Stimulated activated CD4-positive, alpha-beta T cell treated with anti-CD3 and anti-CD28 coated beads, Interleukin-15, amount 100 ng/mL, for 24 hours (primary cell): ENCODE data around the gene ABCA1.
"Not testable (repeated sequence)": the region's sequence is repeated elsewhere in the genome, so short reads cannot be mapped to it uniquely, and the experiment has no call there.

ENCODE experiments used
- DNase-seq: peaks from one replicate; pipeline ENCODE4 v3.0.0-alpha.2; 2020

Gene ABCA1

DNA sequence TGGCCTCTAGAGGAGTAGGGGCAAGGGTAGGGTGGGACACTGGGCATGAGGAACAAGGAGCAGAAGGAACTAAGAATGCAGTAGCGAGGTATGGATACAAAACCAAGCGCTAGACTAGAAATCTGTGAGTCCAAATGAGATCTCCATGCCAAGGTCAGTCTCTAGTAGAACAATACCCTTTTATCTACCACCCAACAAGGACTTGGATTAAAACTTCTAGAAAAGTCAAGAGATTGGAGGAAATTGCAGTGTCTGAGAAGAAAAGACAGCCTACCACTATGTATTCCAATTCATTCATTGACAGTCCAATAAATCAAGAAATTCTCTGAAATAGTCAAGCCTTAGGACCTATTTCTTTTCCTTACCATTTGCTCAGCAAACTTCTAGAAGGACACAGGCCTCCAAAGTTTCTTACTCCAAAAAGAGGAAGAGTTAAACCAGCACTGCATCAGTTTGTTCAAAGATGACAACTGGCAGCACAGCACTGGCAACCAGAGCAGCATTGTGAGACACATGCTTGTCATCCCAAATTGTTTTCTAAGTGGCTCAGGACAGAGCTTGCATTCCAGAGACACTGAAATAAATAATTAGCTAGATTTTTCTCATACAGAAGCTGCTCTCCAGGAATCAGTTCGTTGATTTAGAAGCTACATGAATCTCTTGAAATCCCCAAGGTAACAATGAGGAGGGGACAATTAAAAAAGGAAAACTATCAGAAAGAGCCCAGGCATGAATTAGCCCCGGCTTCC is 22.6 kb downstream of the ABCA1 start:
- no peak for DNase-seq

DNA sequence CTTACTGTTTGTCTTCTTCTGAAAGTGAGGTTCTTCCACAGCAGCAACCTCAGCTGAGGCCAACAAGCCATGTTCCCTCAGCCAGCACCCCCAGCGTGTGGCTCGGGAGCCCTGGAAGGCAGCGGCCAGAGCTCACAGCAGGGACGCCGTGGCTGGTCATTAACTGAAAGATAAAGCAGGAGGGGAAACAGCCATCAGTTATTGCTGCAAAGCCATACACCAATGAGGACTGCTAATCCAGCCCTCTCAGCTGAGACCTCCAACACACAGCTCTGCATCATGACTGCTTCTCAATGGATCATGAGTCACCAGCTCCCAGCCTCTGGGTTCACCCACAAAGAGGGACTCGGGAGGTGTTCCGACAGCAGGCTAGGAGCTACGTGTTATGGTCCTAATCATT is 24.3 kb downstream of the ABCA1 start:
- no peak for DNase-seq

DNA sequence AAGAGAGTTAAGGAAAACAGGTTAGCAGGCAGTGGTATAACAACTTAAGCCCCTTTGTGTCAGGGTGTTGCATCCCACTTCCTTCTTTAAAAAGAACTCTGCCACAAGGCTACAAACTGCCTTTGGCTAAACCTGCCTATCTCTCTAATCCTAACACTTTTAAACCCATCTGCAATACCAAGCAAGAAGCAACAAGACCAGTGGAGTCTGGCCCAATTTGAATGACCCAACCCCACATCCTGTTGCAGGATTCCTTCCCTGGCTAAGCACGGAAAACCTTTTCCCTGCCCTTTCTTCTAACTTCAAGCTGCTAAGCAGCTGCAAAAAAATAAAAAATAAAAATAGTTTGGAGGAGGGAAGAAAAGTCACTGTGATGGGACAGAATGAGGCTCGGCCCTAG is 27.1 kb downstream of the ABCA1 start:
- DNase-seq: no peak

DNA sequence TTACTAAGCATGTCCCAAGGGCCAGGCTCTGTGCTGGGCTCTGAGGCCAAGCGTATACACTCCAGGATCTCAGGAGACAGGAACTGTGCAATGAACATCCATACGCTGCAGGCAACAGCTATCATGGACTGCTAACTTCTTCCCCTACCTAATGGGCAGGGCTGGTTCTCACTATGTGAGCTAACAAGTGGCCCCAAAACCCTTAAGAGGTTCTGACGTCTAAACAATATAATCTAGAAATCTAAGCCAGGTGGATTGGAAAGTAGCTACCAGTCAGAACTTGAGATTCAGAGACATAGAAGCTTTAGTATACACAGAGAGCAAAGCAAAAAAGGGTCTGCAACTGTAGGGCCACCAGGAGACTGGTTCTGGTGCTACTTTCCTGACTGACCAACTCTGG is 27.6 kb downstream of the ABCA1 start:
- no peak for DNase-seq

DNA sequence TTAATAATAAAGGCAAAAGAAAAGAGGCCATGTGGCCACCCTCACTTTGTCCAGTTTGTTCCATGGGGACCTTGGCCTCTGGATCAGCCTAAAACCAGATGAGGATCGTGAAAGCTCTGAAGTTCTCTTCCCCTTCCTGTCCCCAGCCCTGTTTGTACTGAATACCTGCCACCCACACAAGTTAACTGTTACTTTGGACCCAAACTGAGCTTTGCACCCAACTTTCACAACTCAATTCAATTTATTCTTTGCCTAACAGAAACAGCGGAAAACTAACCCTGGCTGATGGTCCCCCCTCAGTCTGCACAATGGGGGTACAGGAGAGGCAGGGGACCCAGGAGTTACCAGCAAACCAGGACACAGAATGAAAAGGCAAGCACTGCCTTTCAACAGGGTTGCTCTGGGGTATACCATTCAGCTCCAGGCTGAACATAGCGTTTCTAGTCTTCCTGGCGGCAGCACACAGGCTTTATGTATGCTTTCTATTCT is 28.2 kb downstream of the ABCA1 start:
- no peak for DNase-seq

DNA sequence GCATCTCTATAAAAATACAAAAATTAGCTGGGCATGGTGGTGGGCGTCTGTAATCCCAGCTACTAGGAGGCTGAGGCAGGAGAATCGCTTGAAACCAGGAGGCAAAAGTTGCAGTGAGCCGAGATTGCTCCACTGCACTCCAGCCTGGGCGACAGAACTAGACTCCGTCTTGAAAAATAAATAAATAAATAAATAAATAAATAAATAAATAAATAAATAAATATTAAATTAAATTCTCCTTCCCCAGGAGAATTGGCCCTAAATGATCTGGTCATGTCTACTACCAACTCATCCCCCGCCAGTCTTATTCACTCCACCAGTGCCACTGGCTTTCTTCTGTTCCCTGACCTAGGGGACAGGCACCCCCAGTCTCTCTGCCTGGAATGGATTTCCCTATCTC is 29.6 kb downstream of the ABCA1 start:
- DNase-seq: not testable (repeated sequence)

DNA sequence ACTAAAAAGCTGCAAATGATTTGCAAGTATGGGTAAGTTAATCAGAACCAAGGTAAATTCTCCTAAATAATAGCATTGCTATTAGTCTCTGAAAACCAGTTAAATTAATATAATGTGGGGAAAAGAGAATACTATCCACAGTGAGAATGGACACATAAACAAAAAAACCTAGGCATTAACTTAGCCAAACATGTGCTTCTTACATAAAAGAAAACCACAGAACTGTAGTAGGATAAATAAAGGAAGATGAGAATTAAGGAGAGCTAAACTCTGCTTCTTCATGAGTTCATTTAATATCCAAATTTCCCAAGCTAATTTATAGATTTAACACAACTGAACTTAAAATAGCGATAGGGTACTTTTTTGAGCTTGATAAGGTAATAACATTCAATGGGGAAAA is 31.8 kb downstream of the ABCA1 start:
- DNase-seq: no peak

DNA sequence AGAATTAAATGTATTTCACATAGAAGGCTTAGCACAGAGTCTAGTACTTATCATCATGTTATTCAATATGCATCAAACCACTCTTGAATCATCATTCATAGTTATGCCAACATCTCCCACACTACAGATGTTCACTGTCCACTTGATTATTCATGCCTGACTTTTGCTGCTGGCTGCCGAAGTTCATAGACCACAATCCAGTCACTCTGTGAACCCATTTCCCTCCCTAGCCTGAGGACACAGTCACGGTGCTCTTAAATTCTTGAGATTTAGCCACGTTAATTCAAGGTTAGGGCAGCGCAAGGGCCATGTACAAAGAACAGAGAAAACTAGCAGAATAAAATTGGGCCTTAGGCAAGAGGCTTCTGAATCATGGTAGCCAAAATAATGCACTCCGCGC is 32.4 kb downstream of the ABCA1 start:
- no peak for DNase-seq

DNA sequence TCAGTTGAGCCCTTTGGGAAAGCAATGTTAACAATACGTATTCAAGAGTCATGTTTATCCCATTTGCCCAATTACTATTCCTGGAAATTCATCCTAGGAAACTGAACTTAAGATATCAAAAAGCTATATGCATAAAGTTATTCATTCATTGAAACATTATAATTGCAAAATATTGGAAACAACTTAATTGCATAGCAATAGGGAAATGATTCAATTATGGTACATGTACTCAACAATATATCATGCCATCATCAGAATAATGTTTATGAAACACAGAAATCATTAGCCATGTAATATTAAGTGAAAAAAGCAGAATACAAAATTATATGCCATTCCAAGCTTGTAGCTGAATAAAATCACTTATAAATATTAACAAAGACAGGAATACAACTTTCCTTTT is 35.3 kb downstream of the ABCA1 start:
- no peak for DNase-seq

DNA sequence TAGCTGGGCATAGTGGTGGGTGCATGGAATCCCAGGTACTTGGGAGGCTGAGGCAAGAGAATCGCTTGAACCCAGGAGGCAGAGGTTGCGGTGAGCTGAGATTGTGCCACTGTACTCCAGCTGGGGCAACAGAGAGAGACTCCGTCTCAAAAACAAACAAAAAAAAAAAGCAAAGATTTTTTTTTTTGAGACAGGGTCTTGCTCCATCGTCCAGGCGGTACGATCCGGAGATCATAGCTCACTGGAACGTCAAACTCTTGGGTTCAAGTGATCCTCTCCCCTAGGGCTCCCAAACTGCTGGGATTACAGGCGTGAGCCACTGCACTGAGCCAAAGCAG is 37.6 kb downstream of the ABCA1 start:
- no peak for DNase-seq

DNA sequence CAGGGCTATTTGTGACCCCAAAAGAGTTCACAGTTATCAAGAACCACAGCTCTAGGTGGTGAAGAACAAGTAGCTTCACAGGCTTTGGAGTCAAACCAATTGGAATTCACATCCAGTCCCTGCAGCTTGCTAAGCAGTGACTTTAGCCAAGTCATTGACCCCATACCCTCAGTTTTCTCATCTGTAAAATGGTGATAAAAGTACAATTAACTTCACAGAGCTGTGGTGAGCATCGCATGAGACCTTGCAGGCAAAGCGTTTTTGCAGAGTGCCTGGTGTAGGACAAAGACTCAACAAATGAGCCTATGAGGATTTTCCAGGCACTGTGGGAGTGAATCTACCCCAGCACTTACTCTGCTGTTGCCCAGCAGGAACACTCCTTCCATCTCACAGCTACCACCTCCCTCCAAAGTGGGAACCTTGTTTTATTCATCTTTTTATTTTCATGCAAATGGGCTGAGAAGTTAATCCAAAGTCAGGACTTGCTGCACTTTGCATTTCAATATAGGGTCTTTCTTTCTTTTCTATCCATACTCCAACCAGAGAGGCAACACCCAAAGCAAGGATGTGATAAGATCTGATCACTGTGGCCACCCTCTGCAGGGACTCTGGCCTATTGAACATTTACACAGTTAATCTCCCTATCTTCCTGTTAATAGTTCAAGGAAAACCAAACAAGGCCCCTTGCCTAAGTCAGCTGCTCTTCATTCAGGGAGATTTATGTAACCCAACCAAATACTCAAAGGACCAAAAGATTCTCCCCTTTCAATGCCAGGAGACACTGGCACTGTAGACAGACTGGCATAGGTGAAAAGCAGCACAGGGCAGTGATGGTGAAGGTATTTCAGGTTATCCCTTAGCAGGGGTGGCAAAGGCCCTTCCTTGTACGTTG is 41.9 kb downstream of the ABCA1 start:
- no peak for DNase-seq

DNA sequence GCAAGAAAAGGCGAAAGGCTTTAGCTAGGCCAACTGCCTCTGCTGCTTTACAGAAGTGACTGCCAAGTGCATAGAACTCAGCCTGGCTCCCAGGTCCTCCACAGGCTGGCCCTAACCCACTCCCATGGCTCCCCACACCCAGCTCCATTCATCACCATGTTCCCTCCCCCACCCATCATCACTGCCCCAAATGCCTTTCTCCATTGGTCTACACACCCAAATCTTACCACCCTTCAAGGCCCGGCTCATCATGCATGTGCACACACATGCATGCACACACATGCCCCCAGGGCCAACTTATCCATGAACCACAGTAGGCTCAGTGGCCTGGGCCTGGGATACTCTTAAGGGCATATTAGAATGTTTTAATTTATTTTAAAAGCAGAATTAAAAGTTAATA is 44.8 kb downstream of the ABCA1 start:
- DNase-seq: no peak

DNA sequence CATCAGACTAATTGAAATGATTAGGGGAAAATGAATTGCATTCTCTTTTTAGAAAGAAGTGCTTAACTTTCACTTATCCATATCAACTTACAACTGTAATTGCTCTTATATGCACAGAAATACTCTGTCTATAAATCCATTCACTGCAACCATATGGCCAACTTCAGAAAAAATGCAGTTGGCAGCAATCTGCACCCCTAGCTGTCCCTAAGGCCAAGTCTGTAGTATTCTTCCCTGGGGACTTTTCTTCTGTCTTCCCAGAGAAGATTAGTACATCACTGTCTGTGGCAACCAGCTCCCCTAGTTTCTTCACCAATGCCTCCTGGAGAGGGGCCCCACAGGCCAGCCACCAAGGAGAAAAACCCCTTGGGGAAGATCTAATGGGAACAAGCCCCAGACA is 45.4 kb downstream of the ABCA1 start:
- no peak for DNase-seq

DNA sequence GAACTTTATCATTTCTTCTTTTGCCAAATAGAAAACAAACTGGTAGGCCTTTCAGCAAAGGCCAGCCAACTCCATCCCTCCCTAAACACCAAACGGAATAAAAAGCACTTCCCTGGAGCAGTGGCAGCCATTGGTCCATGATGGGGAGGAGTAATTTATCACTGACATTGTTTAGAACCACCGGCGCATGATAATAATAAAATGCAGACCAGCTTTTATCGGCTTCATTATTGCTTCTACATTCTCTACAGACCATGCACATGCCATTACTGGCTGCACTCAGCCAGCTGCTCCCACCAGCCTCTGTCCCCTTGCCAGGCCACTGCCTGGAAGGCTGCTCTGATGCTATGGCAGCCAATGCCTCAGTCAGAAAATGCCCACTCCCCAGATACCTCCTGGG is 45.9 kb downstream of the ABCA1 start:
- DNase-seq: no peak

DNA sequence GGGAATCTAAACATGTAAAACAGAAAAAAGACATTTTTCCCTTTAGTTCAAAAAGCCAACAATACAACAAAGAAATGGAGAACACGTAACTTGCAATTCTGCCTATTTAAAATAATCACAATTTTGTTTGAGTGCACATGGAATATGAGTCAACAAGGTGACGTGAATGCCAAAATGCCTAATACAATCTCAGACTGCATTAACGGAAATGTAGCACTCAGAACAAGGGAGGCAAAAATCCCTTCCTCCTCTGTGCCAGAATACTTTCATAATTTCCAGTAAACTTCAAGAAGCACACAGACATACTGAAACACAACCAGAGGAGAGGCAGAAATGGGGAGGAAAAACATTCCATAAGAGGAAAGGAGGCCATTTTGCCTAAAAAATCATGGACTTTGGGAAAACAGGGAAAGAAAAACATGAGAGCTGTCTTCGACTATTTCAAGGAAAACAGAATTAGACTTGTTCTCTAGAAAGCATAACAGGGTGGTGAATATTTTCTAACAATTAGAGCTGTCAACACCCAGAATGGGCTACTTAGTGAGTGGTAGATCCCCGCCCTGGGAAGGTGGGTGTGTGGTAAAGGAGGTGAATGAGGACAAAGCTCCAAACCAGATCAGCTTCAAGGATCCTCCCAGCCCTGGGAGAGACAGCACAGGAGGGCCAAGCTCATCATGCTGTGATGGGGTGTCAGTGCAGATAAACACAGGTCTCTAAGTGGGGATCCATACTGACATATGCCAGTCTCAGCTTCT is 48.2 kb downstream of the ABCA1 start:
- DNase-seq: no peak

DNA sequence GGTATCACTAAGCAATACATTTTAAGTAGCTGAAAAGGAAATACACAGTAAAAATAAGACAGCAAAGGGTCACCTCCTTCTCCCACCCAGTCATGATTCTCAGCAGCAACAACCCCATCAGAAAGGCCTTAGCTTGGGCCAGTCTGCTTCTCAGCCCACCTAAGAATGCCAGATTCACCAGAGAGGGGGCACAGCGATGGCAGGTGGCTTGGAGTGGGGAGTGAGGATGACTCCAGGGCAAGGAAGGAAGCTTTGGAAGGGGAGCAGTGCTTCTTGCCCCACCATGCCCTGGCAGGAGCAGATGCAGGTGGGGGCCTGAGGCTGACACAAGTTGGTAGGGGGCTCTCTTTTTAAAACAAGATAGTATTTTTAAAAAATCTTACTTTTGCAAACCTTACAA is 51.4 kb downstream of the ABCA1 start:
- DNase-seq: no peak

DNA sequence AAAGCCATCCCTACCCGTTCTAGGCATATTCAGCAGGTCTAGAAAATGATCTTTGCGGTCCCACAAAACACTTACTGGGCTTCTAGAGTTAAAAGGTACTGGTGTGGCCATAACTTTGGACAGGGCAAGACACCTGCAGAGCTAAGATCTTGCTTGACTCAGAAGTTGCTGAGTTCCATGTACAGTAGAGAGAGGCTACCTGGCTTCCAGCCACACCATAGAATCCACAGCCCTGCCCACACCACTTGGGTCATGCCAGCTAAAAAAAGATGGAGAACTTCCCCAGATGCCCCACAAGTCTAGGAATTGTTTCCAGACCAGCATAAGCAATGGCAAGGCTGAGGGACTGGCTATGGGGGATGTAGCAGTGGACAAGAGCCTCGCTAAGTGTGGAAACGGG is 52.1 kb downstream of the ABCA1 start:
- DNase-seq: no peak

DNA sequence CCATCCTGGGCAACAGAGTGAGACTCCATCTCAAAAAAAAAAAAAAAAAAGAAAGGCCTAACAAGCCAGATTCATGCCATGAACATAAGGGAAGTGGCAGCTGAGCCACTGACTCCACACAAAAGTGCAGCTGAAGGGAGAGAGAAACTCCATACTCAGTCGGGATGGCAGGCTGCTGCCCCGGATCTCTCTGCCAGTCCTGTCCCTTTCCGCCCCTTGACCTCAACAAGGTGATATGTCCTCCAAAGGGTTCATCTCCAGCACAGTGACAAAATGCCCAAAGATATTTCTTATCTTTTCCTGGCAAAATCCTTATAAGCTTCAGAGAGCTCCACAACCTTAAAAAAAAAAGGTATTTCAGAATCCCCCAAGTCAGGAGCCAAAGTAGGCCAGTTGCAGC is 52.6 kb downstream of the ABCA1 start:
- no peak for DNase-seq

DNA sequence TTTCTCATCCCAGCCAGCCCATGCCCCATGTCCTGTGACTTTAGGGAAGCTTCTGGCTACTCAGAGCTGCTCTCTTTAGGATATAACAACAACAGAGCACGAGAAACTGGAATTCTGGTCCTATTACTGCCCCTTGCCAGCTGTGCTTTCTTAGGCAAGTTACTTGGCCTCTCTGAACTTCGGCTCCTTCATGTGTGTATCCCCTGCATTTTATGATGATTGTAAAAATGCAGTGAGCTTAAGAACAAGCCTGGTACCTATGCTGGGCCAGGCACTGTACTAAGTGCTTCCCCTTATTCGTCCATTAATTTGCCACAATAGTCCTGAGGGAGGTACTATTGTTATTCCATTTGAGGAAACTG is 54.5 kb downstream of the ABCA1 start:
- DNase-seq: no peak

DNA sequence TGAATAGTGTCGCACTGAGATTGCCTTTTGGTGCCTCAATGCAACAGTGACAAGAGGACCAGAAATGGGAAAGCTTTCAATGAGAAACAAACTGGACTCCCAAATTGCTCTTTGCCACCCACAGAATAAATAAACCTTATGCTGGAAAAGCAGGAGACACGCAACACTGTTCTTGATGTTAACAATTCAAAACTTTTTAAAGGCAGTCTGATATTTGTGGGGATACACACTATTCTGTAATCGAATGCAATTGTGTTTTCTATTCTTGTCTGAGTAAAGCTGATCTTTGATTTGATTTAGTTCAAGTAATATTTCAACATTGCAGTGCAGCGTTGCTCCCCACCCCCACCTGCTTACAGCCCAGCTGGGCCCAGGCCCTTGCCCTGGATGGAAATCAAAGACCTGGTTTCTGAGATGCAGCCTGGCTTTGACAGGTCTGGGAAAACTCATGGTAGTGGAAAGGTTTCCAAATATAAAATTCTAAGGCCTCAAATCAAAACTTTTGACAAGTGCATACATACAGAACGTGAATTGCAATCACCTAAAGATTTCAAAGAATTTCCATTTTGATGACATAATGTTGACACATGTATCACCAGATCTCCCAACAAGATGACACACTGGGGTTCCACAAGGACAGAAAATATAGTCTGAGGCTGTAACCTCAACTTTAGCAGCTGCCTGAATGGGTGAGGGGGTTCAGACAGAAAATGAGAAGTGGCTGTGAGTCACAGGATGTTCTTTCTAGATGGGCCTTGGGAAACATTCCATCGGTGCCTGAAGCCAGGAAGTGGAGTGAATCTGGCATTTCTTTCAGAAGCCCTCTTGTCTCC is 55.1 kb downstream of the ABCA1 start:
- peak; percentile 3 for DNase-seq

DNA sequence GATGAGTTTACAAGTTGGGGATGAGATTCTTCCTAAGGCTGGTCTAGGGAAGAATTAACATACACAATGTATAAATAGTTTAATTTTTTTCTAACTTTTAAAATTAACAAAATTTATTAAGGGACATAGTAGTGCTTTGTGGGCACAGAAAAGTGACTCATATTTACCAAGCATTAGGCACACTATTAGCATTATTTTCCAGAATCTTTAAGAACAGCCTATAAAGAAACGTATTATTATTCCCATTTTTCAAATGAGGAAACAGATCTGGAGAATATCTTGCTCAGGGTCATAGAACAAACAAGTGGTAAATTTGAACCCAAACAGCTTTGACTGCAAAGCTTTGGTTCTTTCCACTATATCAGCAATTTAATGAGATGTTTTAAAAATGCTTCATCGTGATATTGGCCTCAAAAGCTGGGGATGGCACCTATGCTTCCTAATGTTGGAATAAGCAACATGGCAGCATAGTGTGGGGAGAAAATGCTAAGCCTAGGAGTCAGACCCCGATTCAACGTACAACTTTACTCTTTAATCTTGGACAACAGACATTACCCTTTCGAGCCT is 55.9 kb downstream of the ABCA1 start:
- DNase-seq: no peak

DNA sequence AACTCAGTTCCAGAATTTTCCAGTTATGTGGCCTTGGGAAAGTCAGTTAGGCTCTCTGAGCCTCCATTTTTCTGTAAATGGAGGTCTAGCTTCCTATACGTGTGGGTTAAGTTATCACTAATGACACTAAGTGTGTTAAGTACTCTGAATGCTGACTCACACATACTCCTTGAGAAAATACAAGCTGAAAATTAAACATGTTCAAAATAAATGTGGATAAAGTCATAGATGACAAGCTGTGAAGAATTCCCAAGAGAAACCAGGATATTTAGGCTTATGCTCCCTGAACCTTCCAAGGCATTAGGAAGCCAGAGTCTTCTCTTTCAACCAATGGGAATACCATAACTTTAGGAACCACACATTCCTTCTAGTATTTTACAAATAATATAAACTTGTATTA is 58.1 kb downstream of the ABCA1 start:
- no peak for DNase-seq
